HFF-Myc (cell line): ENCODE data around the gene RFWD3.

Source experiments
- DNase-seq: peaks from one replicate; pipeline ENCODE4 v3.0.0-alpha.2; 2011; ENCODE audit warnings: low read depth; ENCODE audit errors: extremely low read depth
- H3K4me3 ChIP-seq: replicated peaks from 2 replicates; pipeline ENCODE4 v1.5.1; 2011; ENCODE audit warnings: low read depth, mild to moderate bottlenecking, control low read depth, low read length
- CTCF ChIP-seq: IDR thresholded peaks from 2 replicates; pipeline ENCODE4 v1.5.1; 2012; ENCODE audit warnings: mild to moderate bottlenecking, low read depth, low read length, control low read depth; ENCODE audit errors: missing control alignments

RFWD3 gene

GRCh38 chr16:74583926-74584666 lies 82.6 kb downstream of the RFWD3 start:
- DNase-seq, result no peak
- H3K4me3 ChIP-seq, result no peak overlapping the region
- no peak for TF ChIP-seq CTCF

GRCh38 chr16:74582970-74583369 lies 83.7 kb downstream of the RFWD3 start:
- H3K4me3 ChIP-seq, result no peak overlapping the region
- TF ChIP-seq CTCF, result no peak
- DNase-seq, result no peak

GRCh38 chr16:74580833-74581232 lies 85.8 kb downstream of the RFWD3 start:
- H3K4me3 ChIP-seq, result no peak overlapping the region
- no peak for TF ChIP-seq CTCF
- no peak for DNase-seq

- DNase-seq, result no peak
- H3K4me3 ChIP-seq, result no peak overlapping the region
- no peak for TF ChIP-seq CTCF
Measured at GRCh38 chr16:74578838-74579237, 87.8 kb downstream of the RFWD3 start.

- no peak overlapping the region for H3K4me3 ChIP-seq
- DNase-seq, result no peak
- no peak for TF ChIP-seq CTCF
Measured at GRCh38 chr16:74578433-74578832, 88.2 kb downstream of the RFWD3 start.

- no peak overlapping the region for H3K4me3 ChIP-seq
- DNase-seq, result peak; percentile 29
- TF ChIP-seq CTCF, result no peak
Measured at GRCh38 chr16:74577882-74578366, 88.8 kb downstream of the RFWD3 start.
